ENCODE measurements around the gene VPS13A. TPM values are rescaled to one million over a fixed set of nuclear protein-coding genes. Genes with fewer than 3 reads are reported as not detected.

VPS13A gene
- total RNA-seq, 1 experiment from 2014 or later = 32.2 TPM

- TF ChIP-seq, protein P1, sequence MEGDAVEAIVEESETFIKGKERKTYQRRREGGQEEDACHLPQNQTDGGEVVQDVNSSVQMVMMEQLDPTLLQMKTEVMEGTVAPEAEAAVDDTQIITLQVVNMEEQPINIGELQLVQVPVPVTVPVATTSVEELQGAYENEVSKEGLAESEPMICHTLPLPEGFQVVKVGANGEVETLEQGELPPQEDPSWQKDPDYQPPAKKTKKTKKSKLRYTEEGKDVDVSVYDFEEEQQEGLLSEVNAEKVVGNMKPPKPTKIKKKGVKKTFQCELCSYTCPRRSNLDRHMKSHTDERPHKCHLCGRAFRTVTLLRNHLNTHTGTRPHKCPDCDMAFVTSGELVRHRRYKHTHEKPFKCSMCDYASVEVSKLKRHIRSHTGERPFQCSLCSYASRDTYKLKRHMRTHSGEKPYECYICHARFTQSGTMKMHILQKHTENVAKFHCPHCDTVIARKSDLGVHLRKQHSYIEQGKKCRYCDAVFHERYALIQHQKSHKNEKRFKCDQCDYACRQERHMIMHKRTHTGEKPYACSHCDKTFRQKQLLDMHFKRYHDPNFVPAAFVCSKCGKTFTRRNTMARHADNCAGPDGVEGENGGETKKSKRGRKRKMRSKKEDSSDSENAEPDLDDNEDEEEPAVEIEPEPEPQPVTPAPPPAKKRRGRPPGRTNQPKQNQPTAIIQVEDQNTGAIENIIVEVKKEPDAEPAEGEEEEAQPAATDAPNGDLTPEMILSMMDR (conservative IDR thresholded peaks at IDR 0.05; ENCODE audit: low read depth, low read length) = no peak
- TF ChIP-seq EZH2 (IDR thresholded peaks at IDR 0.05; ENCODE audit: borderline replicate concordance, low read depth, low read length, poor library complexity, severe bottlenecking) = no peak
- H3K27me3 ChIP-seq (replicated peaks; ENCODE audit: insufficient read depth, low read depth, low read length, poor library complexity) = peaks cover 47% of the 10 kb centered on the region
- CTCF ChIA-PET = no interaction called here
- intact Hi-C loops (cut with micrococcal nuclease; ENCODE audit: unreplicated experiment) = loop anchor here (10.0 kb wide), 1 partner anchor 964 kb away; no protein-coding TSS in a partner anchor
- no peaks in the 10 kb centered on the region for H3K9me3 ChIP-seq (ENCODE audit: low read depth, low read length, poor library complexity, severe bottlenecking)
- POLR2A ChIA-PET (ENCODE audit: low non-redundant PET) = no interaction called here
- H3K4me1 ChIP-seq (ENCODE audit: insufficient read depth, low read length, poor library complexity, severe bottlenecking) = peaks cover 11% of the 10 kb centered on the region
- no peak overlapping the region for H3K27ac ChIP-seq (ENCODE audit: low read depth, low read length, poor library complexity, severe bottlenecking)
- no peak overlapping the region for H3K4me3 ChIP-seq (ENCODE audit: low read depth, low read length, poor library complexity, severe bottlenecking)
- BruUV-seq (replicated peaks) = no TSS peak
- no peak for DNase-seq (ENCODE audit: low spot score)
- no peaks in the 10 kb centered on the region for H3K36me3 ChIP-seq (ENCODE audit: insufficient read depth, low read length, poor library complexity, severe bottlenecking)
These were observed 16.1 kb upstream of the VPS13A start for GRCh38 chr9:77161191-77161590.

DNA sequence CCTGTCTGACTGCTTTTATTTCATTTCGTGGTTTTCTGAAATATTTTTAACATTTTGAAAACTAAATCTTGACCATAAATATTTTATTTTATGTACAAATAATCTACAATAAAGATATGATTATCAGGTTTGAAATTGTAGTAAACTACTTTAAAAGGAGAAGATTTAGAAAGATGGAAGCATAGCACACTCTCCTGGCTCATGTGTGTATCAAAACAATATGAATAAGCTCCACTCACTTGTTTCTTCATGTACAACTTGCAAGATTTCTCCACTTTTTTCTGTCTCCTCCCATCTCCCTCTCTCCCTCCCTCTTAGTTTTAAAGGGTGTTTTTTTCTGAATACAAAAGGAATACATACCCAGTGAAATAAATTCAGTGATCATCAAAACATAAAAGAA, 15.4 kb upstream of the VPS13A start:
- Histone ChIP-seq H3K4me1 (ENCODE audit: insufficient read depth, low read length, poor library complexity, severe bottlenecking) (peaks cover 11% of the 10 kb centered on the region), H3K36me3 (ENCODE audit: insufficient read depth, low read length, poor library complexity, severe bottlenecking) (no peaks in the 10 kb centered on the region), H3K9me3 (ENCODE audit: low read depth, low read length, poor library complexity, severe bottlenecking) (no peaks in the 10 kb centered on the region), H3K27me3 (replicated peaks; ENCODE audit: insufficient read depth, low read depth, low read length, poor library complexity) (peaks cover 42% of the 10 kb centered on the region), H3K4me3 (ENCODE audit: low read depth, low read length, poor library complexity, severe bottlenecking) (no peak overlapping the region), H3K27ac (ENCODE audit: low read depth, low read length, poor library complexity, severe bottlenecking) (no peak overlapping the region)
- POLR2A ChIA-PET (ENCODE audit: low non-redundant PET) = no interaction called here
- no TSS peak for BruUV-seq (replicated peaks)
- TF ChIP-seq, protein P1 (conservative IDR thresholded peaks at IDR 0.05; ENCODE audit: low read depth, low read length) = no peak; the same call in 1 of the 2 replicates
- TF ChIP-seq EZH2 (IDR thresholded peaks at IDR 0.05; ENCODE audit: borderline replicate concordance, low read depth, low read length, poor library complexity, severe bottlenecking) = no peak
- CTCF ChIA-PET = no interaction called here
- peak; percentile 6 for DNase-seq (ENCODE audit: low spot score)
- intact Hi-C loops (cut with micrococcal nuclease; ENCODE audit: unreplicated experiment) = loop anchor here (10.0 kb wide), 1 partner anchor 963 kb away; no protein-coding TSS in a partner anchor

DNA sequence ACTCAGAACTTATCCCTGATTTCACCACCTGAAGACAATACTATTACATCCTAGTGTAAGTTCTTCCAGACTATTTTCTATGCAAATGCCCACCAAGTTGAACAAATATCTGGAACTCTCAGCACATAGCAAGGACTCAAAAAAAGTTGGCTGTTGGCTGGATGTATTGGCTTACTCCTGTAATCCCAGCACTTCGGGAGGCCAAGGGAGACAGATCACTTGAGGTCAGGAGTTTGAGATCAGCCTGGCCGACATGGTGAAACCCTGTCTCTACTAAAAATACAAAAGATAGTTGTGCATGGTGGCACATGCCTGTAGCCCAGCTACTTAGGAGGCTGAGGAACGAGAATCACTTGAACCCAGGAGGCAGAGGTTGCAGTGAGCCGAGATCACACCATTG, 15.0 kb upstream of the VPS13A start:
- TF ChIP-seq, protein P1 (conservative IDR thresholded peaks at IDR 0.05; ENCODE audit: low read depth, low read length) = no peak
- TF ChIP-seq EZH2 (IDR thresholded peaks at IDR 0.05; ENCODE audit: borderline replicate concordance, low read depth, low read length, poor library complexity, severe bottlenecking) = no peak
- POLR2A ChIA-PET (ENCODE audit: low non-redundant PET) = no interaction called here
- no peaks in the 10 kb centered on the region for H3K36me3 ChIP-seq (ENCODE audit: insufficient read depth, low read length, poor library complexity, severe bottlenecking)
- DNase-seq (ENCODE audit: low spot score) = no peak
- CTCF ChIA-PET = no interaction called here
- H3K27ac ChIP-seq (ENCODE audit: low read depth, low read length, poor library complexity, severe bottlenecking) = no peak overlapping the region
- BruUV-seq (replicated peaks) = no TSS peak
- intact Hi-C loops (cut with micrococcal nuclease; ENCODE audit: unreplicated experiment) = loop anchor here (10.0 kb wide), 1 partner anchor 962 kb away; no protein-coding TSS in a partner anchor
- peaks cover 40% of the 10 kb centered on the region for H3K27me3 ChIP-seq (replicated peaks; ENCODE audit: insufficient read depth, low read depth, low read length, poor library complexity)
- H3K9me3 ChIP-seq (ENCODE audit: low read depth, low read length, poor library complexity, severe bottlenecking) = no peaks in the 10 kb centered on the region
- H3K4me1 ChIP-seq (ENCODE audit: insufficient read depth, low read length, poor library complexity, severe bottlenecking) = peaks cover 11% of the 10 kb centered on the region
- no peak overlapping the region for H3K4me3 ChIP-seq (ENCODE audit: low read depth, low read length, poor library complexity, severe bottlenecking)
